WTC11 (cell line): Measurements from ENCODE around the gene ZNF484. TPM values are rescaled to one million over a fixed set of nuclear protein-coding genes. Genes with fewer than 3 reads are reported as not detected.
"Not testable (repeated sequence)": the region's sequence is repeated elsewhere in the genome, so short reads cannot be mapped to it uniquely, and the experiment has no call there.

Experiments
- ATAC-seq: fragments of 200-7000 bp; cut with Tn5 transposase; 2 replicates; pipeline ENCODE4 v1.10.0; 2021; ENCODE audit warnings: mild to moderate bottlenecking, moderate library complexity
- CTCF ChIA-PET: fragments of 300-600 bp; sonication (Branson Sonifier 250); formaldehyde crosslinking; loops from one replicate; lab custom pipeline; 2021; ENCODE audit warnings: antibody characterized with exemption; lab: Charles Lee
- POLR2A ChIA-PET: fragments of 350-600 bp; sonication (Branson Sonifier 250); formaldehyde crosslinking; loops from one replicate; lab custom pipeline; 2021; ENCODE audit warnings: antibody characterized with exemption; lab: Charles Lee
- DNase-seq: peaks from one replicate; pipeline ENCODE4 v3.0.0; 2021; ENCODE audit warnings: low spot score
- H3K27ac Mint-ChIP-seq: 2 replicates; pipeline ENCODE4 v1.8.0; 2021; ENCODE audit warnings: mixed read lengths
- H3K27me3 Mint-ChIP-seq: 2 replicates; pipeline ENCODE4 v1.8.0; 2021; ENCODE audit warnings: low read depth, mild to moderate bottlenecking, moderate library complexity, mixed read lengths
- H3K36me3 Mint-ChIP-seq: 2 replicates; pipeline ENCODE4 v1.8.0; 2021; ENCODE audit warnings: mixed read lengths
- H3K4me1 Mint-ChIP-seq: 2 replicates; pipeline ENCODE4 v1.8.0; 2022; ENCODE audit warnings: mixed read lengths
- H3K4me3 Mint-ChIP-seq: 2 replicates; pipeline ENCODE4 v1.8.0; 2021; ENCODE audit warnings: mild to moderate bottlenecking, moderate library complexity, mixed read lengths
- H3K9me3 Mint-ChIP-seq: 2 replicates; pipeline ENCODE4 v1.8.0; 2021; ENCODE audit warnings: mixed read lengths
- CBFB ChIP-seq: sonication (generic); formaldehyde crosslinking; IDR thresholded peaks from 2 replicates; pipeline ENCODE4 v1.8.1; 2022; ENCODE audit warnings: mild to moderate bottlenecking, low read depth, missing genetic modification reagents
- ESRRA ChIP-seq: sonication (generic); formaldehyde crosslinking; IDR thresholded peaks from 2 replicates; pipeline ENCODE4 v1.8.1; 2022; ENCODE audit warnings: mild to moderate bottlenecking, missing genetic modification reagents, borderline replicate concordance
- IRF2 ChIP-seq: sonication (generic); formaldehyde crosslinking; IDR thresholded peaks from 2 replicates; pipeline ENCODE4 v1.8.0; 2022; ENCODE audit warnings: low read depth, missing genetic modification reagents, borderline replicate concordance
- JUN ChIP-seq: sonication (generic); formaldehyde crosslinking; IDR thresholded peaks from 2 replicates; pipeline ENCODE4 v1.8.0; 2023; ENCODE audit warnings: mild to moderate bottlenecking, missing genetic modification reagents
- KAT7 ChIP-seq: sonication (generic); formaldehyde crosslinking; IDR thresholded peaks from 2 replicates; pipeline ENCODE4 v1.8.1; 2023; ENCODE audit warnings: missing genetic modification reagents, mild to moderate bottlenecking, borderline replicate concordance
- MYBL2 ChIP-seq: sonication (generic); formaldehyde crosslinking; IDR thresholded peaks from 2 replicates; pipeline ENCODE4 v1.8.1; 2023; ENCODE audit warnings: mild to moderate bottlenecking, moderate library complexity, missing genetic modification reagents
- NR1H2 ChIP-seq: sonication (generic); formaldehyde crosslinking; IDR thresholded peaks from 2 replicates; pipeline ENCODE4 v1.9.0; 2021; ENCODE audit warnings: mild to moderate bottlenecking, moderate library complexity, missing genetic modification reagents
- NR2C2 ChIP-seq: sonication (generic); formaldehyde crosslinking; IDR thresholded peaks from 2 replicates; pipeline ENCODE4 v1.8.0; 2022; ENCODE audit warnings: mild to moderate bottlenecking, missing genetic modification reagents
- RORB ChIP-seq: fragments of 250-450 bp; sonication (Bioruptor Pico); IDR thresholded peaks from 2 replicates; pipeline ENCODE4 v1.9.0; 2021; ENCODE audit warnings: mild to moderate bottlenecking
- SOX15 ChIP-seq: fragments of 250-450 bp; sonication (Bioruptor Pico); IDR thresholded peaks from 2 replicates; pipeline ENCODE4 v1.9.0; 2021; ENCODE audit warnings: mild to moderate bottlenecking
- TCF7 ChIP-seq: sonication (generic); formaldehyde crosslinking; IDR thresholded peaks from 2 replicates; pipeline ENCODE4 v1.8.0; 2022; ENCODE audit warnings: mild to moderate bottlenecking, low read depth, missing genetic modification reagents, moderate library complexity
- TP53 ChIP-seq: sonication (generic); formaldehyde crosslinking; IDR thresholded peaks from 2 replicates; pipeline ENCODE4 v1.8.1; 2023; ENCODE audit warnings: mild to moderate bottlenecking, missing genetic modification reagents
- ZNF138 ChIP-seq: sonication (generic); formaldehyde crosslinking; conservative IDR thresholded peaks from 2 replicates; pipeline ENCODE4 v1.8.1; 2022; ENCODE audit warnings: mild to moderate bottlenecking, moderate library complexity, missing genetic modification reagents
- ZNF423 ChIP-seq: fragments of 250-450 bp; sonication (Bioruptor Pico); IDR thresholded peaks from 2 replicates; pipeline ENCODE4 v2.1.2; 2022; ENCODE audit warnings: mild to moderate bottlenecking, moderate library complexity
- total RNA-seq: library from RNA; stranded (reverse); gene quantifications from 3 replicates; pipeline ENCODE4 v1.2.3, GENCODE V29; 2021
- TF ChIP-seq, protein P1 (sequence below): sonication (generic); formaldehyde crosslinking; IDR thresholded peaks from 2 replicates; pipeline ENCODE4 v1.8.0; 2022; ENCODE audit warnings: mild to moderate bottlenecking, missing genetic modification reagents
- TF ChIP-seq, protein P2 (sequence below): sonication (generic); formaldehyde crosslinking; IDR thresholded peaks from 2 replicates; pipeline ENCODE4 v1.8.1; 2022; ENCODE audit warnings: mild to moderate bottlenecking, missing genetic modification reagents, moderate library complexity, borderline replicate concordance
- TF ChIP-seq, protein P3 (sequence below): sonication (generic); formaldehyde crosslinking; IDR thresholded peaks from 2 replicates; pipeline ENCODE4 v1.8.0; 2023; ENCODE audit warnings: mild to moderate bottlenecking, missing genetic modification reagents
- TF ChIP-seq, protein P4 (sequence below): sonication (generic); formaldehyde crosslinking; IDR thresholded peaks from 2 replicates; pipeline ENCODE4 v1.8.0; 2022; ENCODE audit warnings: mild to moderate bottlenecking, missing genetic modification reagents
- TF ChIP-seq, protein P5 (sequence below): sonication (generic); formaldehyde crosslinking; IDR thresholded peaks from 2 replicates; pipeline ENCODE4 v1.8.1; 2023; ENCODE audit warnings: mild to moderate bottlenecking, missing genetic modification reagents, moderate library complexity
- TF ChIP-seq, protein P6 (sequence below): fragments of 250-450 bp; sonication (Bioruptor Pico); conservative IDR thresholded peaks from 2 replicates; pipeline ENCODE4 v1.9.0; 2021; ENCODE audit warnings: mild to moderate bottlenecking

ZNF484 gene
- total RNA-seq, 1 experiment from 2014 or later: 14.1 TPM

DNA sequence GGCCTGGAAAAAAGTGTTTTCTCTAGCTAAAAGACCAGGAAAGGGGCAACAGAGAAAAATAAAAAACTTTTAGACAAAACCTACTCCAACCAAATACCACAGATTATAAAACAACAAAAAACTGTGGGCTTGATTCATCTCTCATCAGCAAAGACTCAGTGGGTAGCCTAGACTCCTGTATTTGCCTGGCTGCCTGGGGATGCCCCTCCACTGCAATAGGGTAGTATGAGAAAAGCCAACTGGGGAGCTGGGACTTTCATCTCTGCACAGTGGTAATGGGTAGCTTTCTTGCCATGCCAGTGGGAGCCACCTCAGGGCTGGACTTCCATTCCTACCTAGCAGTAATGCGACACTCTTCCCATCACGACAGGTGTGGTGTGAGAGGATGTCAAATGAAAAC, 7.5 kb downstream of the ZNF484 start:
- DNase-seq (no peak), ATAC-seq (peak; percentile 39)
- Mint-ChIP-seq H3K4me1 (peaks cover 49% of the 10 kb centered on the region), H3K4me3 (no peak overlapping the region), H3K27ac (peak overlapping the region; percentile 9; the same call in 1 of the 2 replicates), H3K27me3 (no peaks in the 10 kb centered on the region), H3K36me3 (peaks cover 21% of the 10 kb centered on the region), H3K9me3 (peaks cover 5% of the 10 kb centered on the region)
- ChIA-PET POLR2A (no interaction called here), CTCF (interaction anchor here (1.4 kb wide), 1 partner anchor 87 kb away, joined by 3 read pairs; no protein-coding TSS in a partner anchor)
- TF ChIP-seq CBFB (CRISPR knock-in tag) (no peak), TCF7 (no peak), ESRRA (CRISPR knock-in tag) (no peak), ZNF138 (CRISPR knock-in tag) (no peak), RORB (CRISPR knock-in tag) (no peak), ZNF423 (CRISPR knock-in tag) (no peak), MYBL2 (CRISPR knock-in tag) (no peak), KAT7 (CRISPR knock-in tag) (no peak), NR1H2 (CRISPR knock-in tag) (no peak), SOX15 (no peak), NR2C2 (no peak), IRF2 (CRISPR knock-in tag) (no peak), TP53 (CRISPR knock-in tag) (no peak), JUN (CRISPR knock-in tag) (no peak)
- TF ChIP-seq, protein P1, sequence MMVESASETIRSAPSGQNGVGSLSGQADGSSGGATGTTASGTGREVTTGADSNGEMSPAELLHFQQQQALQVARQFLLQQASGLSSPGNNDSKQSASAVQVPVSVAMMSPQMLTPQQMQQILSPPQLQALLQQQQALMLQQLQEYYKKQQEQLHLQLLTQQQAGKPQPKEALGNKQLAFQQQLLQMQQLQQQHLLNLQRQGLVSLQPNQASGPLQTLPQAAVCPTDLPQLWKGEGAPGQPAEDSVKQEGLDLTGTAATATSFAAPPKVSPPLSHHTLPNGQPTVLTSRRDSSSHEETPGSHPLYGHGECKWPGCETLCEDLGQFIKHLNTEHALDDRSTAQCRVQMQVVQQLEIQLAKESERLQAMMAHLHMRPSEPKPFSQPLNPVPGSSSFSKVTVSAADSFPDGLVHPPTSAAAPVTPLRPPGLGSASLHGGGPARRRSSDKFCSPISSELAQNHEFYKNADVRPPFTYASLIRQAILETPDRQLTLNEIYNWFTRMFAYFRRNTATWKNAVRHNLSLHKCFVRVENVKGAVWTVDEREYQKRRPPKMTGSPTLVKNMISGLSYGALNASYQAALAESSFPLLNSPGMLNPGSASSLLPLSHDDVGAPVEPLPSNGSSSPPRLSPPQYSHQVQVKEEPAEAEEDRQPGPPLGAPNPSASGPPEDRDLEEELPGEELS (CRISPR knock-in tag): no peak
- TF ChIP-seq, protein P2, sequence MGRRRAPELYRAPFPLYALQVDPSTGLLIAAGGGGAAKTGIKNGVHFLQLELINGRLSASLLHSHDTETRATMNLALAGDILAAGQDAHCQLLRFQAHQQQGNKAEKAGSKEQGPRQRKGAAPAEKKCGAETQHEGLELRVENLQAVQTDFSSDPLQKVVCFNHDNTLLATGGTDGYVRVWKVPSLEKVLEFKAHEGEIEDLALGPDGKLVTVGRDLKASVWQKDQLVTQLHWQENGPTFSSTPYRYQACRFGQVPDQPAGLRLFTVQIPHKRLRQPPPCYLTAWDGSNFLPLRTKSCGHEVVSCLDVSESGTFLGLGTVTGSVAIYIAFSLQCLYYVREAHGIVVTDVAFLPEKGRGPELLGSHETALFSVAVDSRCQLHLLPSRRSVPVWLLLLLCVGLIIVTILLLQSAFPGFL: no peak
- TF ChIP-seq, protein P3, sequence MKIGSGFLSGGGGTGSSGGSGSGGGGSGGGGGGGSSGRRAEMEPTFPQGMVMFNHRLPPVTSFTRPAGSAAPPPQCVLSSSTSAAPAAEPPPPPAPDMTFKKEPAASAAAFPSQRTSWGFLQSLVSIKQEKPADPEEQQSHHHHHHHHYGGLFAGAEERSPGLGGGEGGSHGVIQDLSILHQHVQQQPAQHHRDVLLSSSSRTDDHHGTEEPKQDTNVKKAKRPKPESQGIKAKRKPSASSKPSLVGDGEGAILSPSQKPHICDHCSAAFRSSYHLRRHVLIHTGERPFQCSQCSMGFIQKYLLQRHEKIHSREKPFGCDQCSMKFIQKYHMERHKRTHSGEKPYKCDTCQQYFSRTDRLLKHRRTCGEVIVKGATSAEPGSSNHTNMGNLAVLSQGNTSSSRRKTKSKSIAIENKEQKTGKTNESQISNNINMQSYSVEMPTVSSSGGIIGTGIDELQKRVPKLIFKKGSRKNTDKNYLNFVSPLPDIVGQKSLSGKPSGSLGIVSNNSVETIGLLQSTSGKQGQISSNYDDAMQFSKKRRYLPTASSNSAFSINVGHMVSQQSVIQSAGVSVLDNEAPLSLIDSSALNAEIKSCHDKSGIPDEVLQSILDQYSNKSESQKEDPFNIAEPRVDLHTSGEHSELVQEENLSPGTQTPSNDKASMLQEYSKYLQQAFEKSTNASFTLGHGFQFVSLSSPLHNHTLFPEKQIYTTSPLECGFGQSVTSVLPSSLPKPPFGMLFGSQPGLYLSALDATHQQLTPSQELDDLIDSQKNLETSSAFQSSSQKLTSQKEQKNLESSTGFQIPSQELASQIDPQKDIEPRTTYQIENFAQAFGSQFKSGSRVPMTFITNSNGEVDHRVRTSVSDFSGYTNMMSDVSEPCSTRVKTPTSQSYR (CRISPR knock-in tag): no peak
- TF ChIP-seq, protein P4, sequence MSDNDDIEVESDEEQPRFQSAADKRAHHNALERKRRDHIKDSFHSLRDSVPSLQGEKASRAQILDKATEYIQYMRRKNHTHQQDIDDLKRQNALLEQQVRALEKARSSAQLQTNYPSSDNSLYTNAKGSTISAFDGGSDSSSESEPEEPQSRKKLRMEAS (CRISPR knock-in tag): no peak
- TF ChIP-seq, protein P5, sequence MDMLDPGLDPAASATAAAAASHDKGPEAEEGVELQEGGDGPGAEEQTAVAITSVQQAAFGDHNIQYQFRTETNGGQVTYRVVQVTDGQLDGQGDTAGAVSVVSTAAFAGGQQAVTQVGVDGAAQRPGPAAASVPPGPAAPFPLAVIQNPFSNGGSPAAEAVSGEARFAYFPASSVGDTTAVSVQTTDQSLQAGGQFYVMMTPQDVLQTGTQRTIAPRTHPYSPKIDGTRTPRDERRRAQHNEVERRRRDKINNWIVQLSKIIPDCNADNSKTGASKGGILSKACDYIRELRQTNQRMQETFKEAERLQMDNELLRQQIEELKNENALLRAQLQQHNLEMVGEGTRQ (CRISPR knock-in tag): no peak
- TF ChIP-seq, protein P6, sequence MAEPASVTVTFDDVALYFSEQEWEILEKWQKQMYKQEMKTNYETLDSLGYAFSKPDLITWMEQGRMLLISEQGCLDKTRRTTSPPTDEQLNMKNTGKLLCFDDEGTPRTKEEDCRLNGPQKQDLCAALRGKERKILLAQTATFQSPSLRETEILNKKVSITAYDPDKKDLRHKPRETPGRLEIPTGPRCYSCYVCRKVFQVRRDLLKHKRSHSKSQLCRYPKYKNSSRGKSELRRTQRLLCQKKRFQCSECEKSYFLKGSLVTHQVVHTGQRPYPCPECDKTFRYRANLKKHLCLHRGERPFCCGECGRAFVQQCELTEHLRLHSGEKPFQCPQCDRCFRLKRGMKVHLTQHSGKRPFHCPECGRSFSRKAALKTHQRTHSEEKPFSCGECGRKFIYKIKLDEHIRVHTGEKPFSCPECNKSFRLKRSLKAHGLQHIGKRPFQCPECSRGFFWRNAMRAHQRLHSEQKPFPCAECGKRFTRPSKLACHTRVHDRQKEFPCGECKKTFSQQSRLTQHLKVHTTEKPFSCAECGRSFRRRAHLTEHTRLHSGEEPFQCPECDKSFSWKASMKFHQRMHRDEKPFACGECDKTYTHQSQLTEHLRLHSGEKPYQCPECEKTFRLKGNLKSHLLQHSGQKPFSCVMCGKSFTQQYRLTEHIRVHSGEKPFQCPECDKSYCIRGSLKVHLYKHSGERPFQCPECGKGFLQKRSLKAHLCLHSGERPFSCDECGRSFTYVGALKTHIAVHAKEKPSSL (CRISPR knock-in tag): no peak

DNA sequence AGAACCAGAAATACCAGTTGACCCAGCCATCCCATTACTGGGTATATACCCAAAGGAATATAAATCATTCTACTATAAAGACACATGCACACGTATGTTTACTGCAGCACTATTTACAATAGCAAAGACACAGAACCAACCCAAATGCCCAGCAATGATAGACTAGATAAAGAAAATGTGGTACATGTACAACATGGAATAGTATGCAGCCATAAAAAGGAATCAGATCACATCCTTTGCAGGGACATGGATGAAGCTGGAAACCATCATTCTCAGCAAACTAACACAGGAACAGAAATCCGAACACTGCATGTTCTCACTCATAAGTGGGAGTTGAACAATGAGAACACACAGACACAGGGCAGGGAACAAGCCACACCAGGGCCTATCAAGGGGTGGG, 11.2 kb downstream of the ZNF484 start:
- ATAC-seq, DNase-seq, POLR2A ChIA-PET, H3K27me3 Mint-ChIP-seq, H3K27ac Mint-ChIP-seq, H3K4me3 Mint-ChIP-seq, H3K9me3 Mint-ChIP-seq, CTCF ChIA-PET: not testable (repeated sequence)
- Mint-ChIP-seq H3K4me1 (peaks cover 29% of the 10 kb centered on the region), H3K36me3 (peaks cover 21% of the 10 kb centered on the region)
